VCaP (cell line): ENCODE measurements around the gene PTCH1.

Experiments used
- H3K27ac ChIP-seq: fragments of 450-650 bp; 2 replicates; pipeline ENCODE4 v1.5.1; 2017
- TF ChIP-seq, protein P1 (sequence below): fragments of 450-650 bp; conservative IDR thresholded peaks from 2 replicates; pipeline ENCODE4 v1.5.1; 2017; ENCODE audit warnings: mild to moderate bottlenecking, moderate library complexity

The PTCH1 gene

DNA sequence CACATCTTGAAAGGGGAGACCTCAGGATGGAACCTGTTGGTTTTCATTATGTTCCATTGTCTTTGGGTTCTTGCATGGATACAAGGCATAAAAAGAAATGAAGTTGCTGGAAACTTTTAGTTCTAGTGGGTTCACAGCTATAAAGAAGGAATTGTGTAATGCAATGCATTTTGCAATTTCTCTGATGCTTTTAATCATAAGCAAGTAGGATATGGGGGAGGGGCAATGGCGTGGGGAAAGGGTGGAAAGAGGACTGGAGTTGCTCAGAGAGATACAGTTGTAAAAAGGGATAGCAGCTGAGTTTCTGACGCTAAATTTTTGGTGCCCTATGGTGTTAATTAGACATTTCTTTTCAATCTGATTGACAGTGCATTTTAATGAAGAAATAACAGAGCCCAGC lies 110.7 kb downstream of the PTCH1 start:
- TF ChIP-seq, protein P1, sequence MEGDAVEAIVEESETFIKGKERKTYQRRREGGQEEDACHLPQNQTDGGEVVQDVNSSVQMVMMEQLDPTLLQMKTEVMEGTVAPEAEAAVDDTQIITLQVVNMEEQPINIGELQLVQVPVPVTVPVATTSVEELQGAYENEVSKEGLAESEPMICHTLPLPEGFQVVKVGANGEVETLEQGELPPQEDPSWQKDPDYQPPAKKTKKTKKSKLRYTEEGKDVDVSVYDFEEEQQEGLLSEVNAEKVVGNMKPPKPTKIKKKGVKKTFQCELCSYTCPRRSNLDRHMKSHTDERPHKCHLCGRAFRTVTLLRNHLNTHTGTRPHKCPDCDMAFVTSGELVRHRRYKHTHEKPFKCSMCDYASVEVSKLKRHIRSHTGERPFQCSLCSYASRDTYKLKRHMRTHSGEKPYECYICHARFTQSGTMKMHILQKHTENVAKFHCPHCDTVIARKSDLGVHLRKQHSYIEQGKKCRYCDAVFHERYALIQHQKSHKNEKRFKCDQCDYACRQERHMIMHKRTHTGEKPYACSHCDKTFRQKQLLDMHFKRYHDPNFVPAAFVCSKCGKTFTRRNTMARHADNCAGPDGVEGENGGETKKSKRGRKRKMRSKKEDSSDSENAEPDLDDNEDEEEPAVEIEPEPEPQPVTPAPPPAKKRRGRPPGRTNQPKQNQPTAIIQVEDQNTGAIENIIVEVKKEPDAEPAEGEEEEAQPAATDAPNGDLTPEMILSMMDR = no peak
- H3K27ac ChIP-seq = no peak overlapping the region

DNA sequence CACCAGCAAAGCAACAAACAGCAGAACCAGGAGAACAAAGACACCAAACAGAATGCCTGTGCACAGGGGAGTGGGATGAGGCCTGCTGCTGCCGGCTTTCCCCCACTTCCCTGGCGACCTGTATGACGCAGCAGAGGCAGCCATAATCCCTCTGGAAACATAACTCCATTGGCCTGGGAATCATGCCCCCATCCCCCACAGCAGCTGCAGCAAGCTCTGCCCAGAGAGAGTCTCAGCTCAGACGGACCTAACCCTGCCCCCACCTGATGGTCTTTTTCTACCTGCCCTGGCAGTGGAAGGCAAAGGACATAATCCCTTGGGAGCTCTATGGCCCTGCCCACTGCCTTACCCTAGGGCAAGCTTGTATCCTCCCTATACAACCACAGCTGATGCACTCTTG lies 117.5 kb downstream of the PTCH1 start:
- TF ChIP-seq, protein P1 = no peak
- H3K27ac ChIP-seq = no peak overlapping the region
